Effector CD4-positive, alpha-beta T cell (primary cell): ENCODE results near the gene CARD10. TPM values are rescaled to one million over a fixed set of nuclear protein-coding genes. Genes with fewer than 3 reads are reported as not detected.

Experiments used
- DNase-seq: peaks from one replicate; pipeline ENCODE4 v3.0.0-alpha.2; 2020
- total RNA-seq: gene quantifications from one replicate; lab custom pipeline; 2026; lab: John Stamatoyannopoulos, UW

CARD10 gene
- not detected for total RNA-seq

GRCh38 chr22:37519268-37520195 is at the start of gene CARD10:
Gene CARD10 (minus strand): TSS chr22:37519415. CDS start chr22:37519200, 215 bp downstream.
- no peak for DNase-seq

- no peak for DNase-seq
Observed at GRCh38 chr22:37568448-37569008, 49.3 kb upstream of the CARD10 start.

- no peak for DNase-seq
Observed at GRCh38 chr22:37568012-37568411, 48.8 kb upstream of the CARD10 start.

- DNase-seq: peak; percentile 87
Observed at GRCh38 chr22:37566903-37567798, 47.9 kb upstream of the CARD10 start.

GRCh38 chr22:37566329-37566837 is 47.2 kb upstream of the CARD10 start:
- peak; percentile 17 for DNase-seq

- no peak for DNase-seq
Observed at GRCh38 chr22:37565830-37566229, 46.6 kb upstream of the CARD10 start.

- DNase-seq: no peak
Observed at GRCh38 chr22:37564111-37564711, 45.0 kb upstream of the CARD10 start.

- DNase-seq: no peak
Observed at GRCh38 chr22:37563153-37564081, 44.2 kb upstream of the CARD10 start.

GRCh38 chr22:37562049-37562875 is 43.0 kb upstream of the CARD10 start:
- DNase-seq: no peak

- peak; percentile 65 for DNase-seq
Observed at GRCh38 chr22:37561212-37562048, 42.2 kb upstream of the CARD10 start.

- DNase-seq: no peak
Observed at GRCh38 chr22:37560608-37561211, 41.5 kb upstream of the CARD10 start.

- no peak for DNase-seq
Observed at GRCh38 chr22:37559901-37560607, 40.8 kb upstream of the CARD10 start, which contains the start of gene CDC42EP1. Gene CDC42EP1 (plus strand): TSS chr22:37560480. CDS start chr22:37566350, 5,870 bp downstream.

GRCh38 chr22:37559521-37559900 is 40.3 kb upstream of the CARD10 start:
- DNase-seq: no peak

- DNase-seq: no peak
Observed at GRCh38 chr22:37558815-37559214, 39.6 kb upstream of the CARD10 start.

- DNase-seq: no peak
Observed at GRCh38 chr22:37557321-37558001, 38.2 kb upstream of the CARD10 start.

- no peak for DNase-seq
Observed at GRCh38 chr22:37556710-37557109, 37.5 kb upstream of the CARD10 start.

- DNase-seq: no peak
Observed at GRCh38 chr22:37555029-37555428, 35.8 kb upstream of the CARD10 start.

- no peak for DNase-seq
Observed at GRCh38 chr22:37553725-37554124, 34.5 kb upstream of the CARD10 start.
